ENCODE data around the gene PTP4A1. TPM values are rescaled to one million over a fixed set of nuclear protein-coding genes. Genes with fewer than 3 reads are reported as not detected.
A peak's percentile ranks its signal among the peaks of the same experiment; 100 is the strongest.

The PTP4A1 gene
- total RNA-seq, 1 experiment from 2014 or later: 80.1 TPM

GRCh38 chr6:63592886-63593285, 20.6 kb downstream of the PTP4A1 start:
- no TSS peak for BruUV-seq (replicated peaks)
- intact Hi-C loops (cut with micrococcal nuclease; ENCODE audit: unreplicated experiment): no loop called here
- Histone ChIP-seq H3K27ac (ENCODE audit: low read depth, low read length, poor library complexity, severe bottlenecking) (no peak overlapping the region), H3K4me3 (ENCODE audit: low read depth, low read length, poor library complexity, severe bottlenecking) (no peak overlapping the region), H3K36me3 (ENCODE audit: insufficient read depth, low read length, poor library complexity, severe bottlenecking) (no peaks in the 10 kb centered on the region), H3K4me1 (ENCODE audit: insufficient read depth, low read length, poor library complexity, severe bottlenecking) (no peaks in the 10 kb centered on the region), H3K27me3 (replicated peaks; ENCODE audit: insufficient read depth, low read depth, low read length, poor library complexity) (no peaks in the 10 kb centered on the region), H3K9me3 (ENCODE audit: low read depth, low read length, poor library complexity, severe bottlenecking) (no peaks in the 10 kb centered on the region)
- ChIA-PET CTCF (no interaction called here), POLR2A (ENCODE audit: low non-redundant PET) (interaction anchor here (0.6 kb wide), 1 partner anchor 110 kb away, joined by 3 read pairs; no protein-coding TSS in a partner anchor)
- TF ChIP-seq EZH2 (IDR thresholded peaks at IDR 0.05; ENCODE audit: borderline replicate concordance, low read depth, low read length, poor library complexity, severe bottlenecking) (no peak), CTCF (conservative IDR thresholded peaks at IDR 0.05; ENCODE audit: low read depth, low read length) (no peak)
- no peak for DNase-seq (ENCODE audit: low spot score)

GRCh38 chr6:63597141-63598048, 25.1 kb downstream of the PTP4A1 start:
- ChIA-PET POLR2A (ENCODE audit: low non-redundant PET) (no interaction called here), CTCF (interaction anchor here (1.6 kb wide), 2 partner anchors 167 to 205 kb away, joined by 8 to 17 read pairs; no protein-coding TSS in a partner anchor)
- TF ChIP-seq EZH2 (IDR thresholded peaks at IDR 0.05; ENCODE audit: borderline replicate concordance, low read depth, low read length, poor library complexity, severe bottlenecking): no peak
- TF ChIP-seq CTCF (conservative IDR thresholded peaks at IDR 0.05; ENCODE audit: low read depth, low read length): no peak
- Histone ChIP-seq H3K27ac (ENCODE audit: low read depth, low read length, poor library complexity, severe bottlenecking) (no peak overlapping the region), H3K36me3 (ENCODE audit: insufficient read depth, low read length, poor library complexity, severe bottlenecking) (no peaks in the 10 kb centered on the region), H3K9me3 (ENCODE audit: low read depth, low read length, poor library complexity, severe bottlenecking) (no peaks in the 10 kb centered on the region), H3K27me3 (replicated peaks; ENCODE audit: insufficient read depth, low read depth, low read length, poor library complexity) (no peaks in the 10 kb centered on the region), H3K4me1 (ENCODE audit: insufficient read depth, low read length, poor library complexity, severe bottlenecking) (no peaks in the 10 kb centered on the region), H3K4me3 (ENCODE audit: low read depth, low read length, poor library complexity, severe bottlenecking) (peak overlapping the region; percentile 54)
- peak; percentile 5 for DNase-seq (ENCODE audit: low spot score)
- intact Hi-C loops (cut with micrococcal nuclease; ENCODE audit: unreplicated experiment): loop anchor here (2.0 to 5.0 kb wide), 2 partner anchors 167 to 205 kb away; no protein-coding TSS in a partner anchor
- no TSS peak for BruUV-seq (replicated peaks)

- Histone ChIP-seq H3K4me1 (ENCODE audit: insufficient read depth, low read length, poor library complexity, severe bottlenecking) (no peaks in the 10 kb centered on the region), H3K9me3 (ENCODE audit: low read depth, low read length, poor library complexity, severe bottlenecking) (no peaks in the 10 kb centered on the region), H3K36me3 (ENCODE audit: insufficient read depth, low read length, poor library complexity, severe bottlenecking) (no peaks in the 10 kb centered on the region), H3K27ac (ENCODE audit: low read depth, low read length, poor library complexity, severe bottlenecking) (no peak overlapping the region), H3K4me3 (ENCODE audit: low read depth, low read length, poor library complexity, severe bottlenecking) (peak overlapping the region; percentile 54), H3K27me3 (replicated peaks; ENCODE audit: insufficient read depth, low read depth, low read length, poor library complexity) (no peaks in the 10 kb centered on the region)
- DNase-seq (ENCODE audit: low spot score): peak; percentile 80
- no TSS peak for BruUV-seq (replicated peaks)
- intact Hi-C loops (cut with micrococcal nuclease; ENCODE audit: unreplicated experiment): loop anchor here (2.0 to 5.0 kb wide), 2 partner anchors 166 to 204 kb away; no protein-coding TSS in a partner anchor
- no peak for TF ChIP-seq EZH2 (IDR thresholded peaks at IDR 0.05; ENCODE audit: borderline replicate concordance, low read depth, low read length, poor library complexity, severe bottlenecking)
- TF ChIP-seq CTCF (conservative IDR thresholded peaks at IDR 0.05; ENCODE audit: low read depth, low read length): peak; percentile 92
- POLR2A ChIA-PET (ENCODE audit: low non-redundant PET): no interaction called here
- CTCF ChIA-PET: interaction anchor here (0.6 to 1.6 kb wide), 6 partner anchors 16 to 204 kb away, joined by 3 to 17 read pairs (median 4); no protein-coding TSS in a partner anchor
Measured at GRCh38 chr6:63598049-63599036, 26.1 kb downstream of the PTP4A1 start.

All from A673 (cell line).